ENCODE results near the gene PDE6A.

PDE6A gene

DNA sequence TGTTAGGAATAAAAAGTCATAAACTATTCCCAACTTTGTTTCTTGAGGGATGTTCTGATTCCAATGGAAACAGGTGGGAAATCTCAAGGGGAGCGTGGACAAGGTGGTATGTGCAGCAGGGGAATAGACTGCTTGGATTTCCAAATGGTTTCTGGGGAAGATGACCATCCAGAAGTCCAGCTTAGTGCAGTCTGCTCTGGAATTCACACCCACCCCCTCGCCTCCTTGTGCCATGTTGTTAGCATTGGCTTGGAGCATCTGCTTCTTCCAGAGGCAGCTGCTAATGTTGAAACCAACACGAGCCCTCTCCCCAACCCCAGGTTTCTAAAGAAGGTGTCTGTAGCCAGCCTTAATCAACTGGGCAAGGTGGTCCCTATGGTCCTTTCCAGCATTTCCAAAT, 90.9 kb downstream of the PDE6A start:
- WGBS, 2 experiments, result 90 to 93% methylated on average over 3 of the region's 3 CpGs
- H3K27ac ChIP-seq (ENCODE audit: insufficient read depth, low read depth, low read length, poor library complexity, severe bottlenecking), result no peak overlapping the region
- H3K36me3 ChIP-seq (ENCODE audit: control insufficient read depth, insufficient read depth, low read length), result no peaks in the 10 kb centered on the region
- H3K4me3 ChIP-seq (ENCODE audit: insufficient read depth, low read depth, low read length), result no peak overlapping the region
- H3K4me1 ChIP-seq (ENCODE audit: control insufficient read depth, insufficient read depth, low read length), result no peaks in the 10 kb centered on the region
- no peaks in the 10 kb centered on the region for H3K27me3 ChIP-seq (ENCODE audit: control insufficient read depth, insufficient read depth, low read length, poor library complexity, severe bottlenecking)
- no peaks in the 10 kb centered on the region for H3K9me3 ChIP-seq (ENCODE audit: control insufficient read depth, low read length)

GRCh38 chr5:149853331-149853648, 91.3 kb downstream of the PDE6A start:
- no peak overlapping the region for H3K27ac ChIP-seq (ENCODE audit: insufficient read depth, low read depth, low read length, poor library complexity, severe bottlenecking)
- 75 to 82% methylated on average over 4 of the region's 4 CpGs for WGBS, 2 experiments
- no peaks in the 10 kb centered on the region for H3K4me1 ChIP-seq (ENCODE audit: control insufficient read depth, insufficient read depth, low read length)
- no peak overlapping the region for H3K4me3 ChIP-seq (ENCODE audit: insufficient read depth, low read depth, low read length)
- H3K27me3 ChIP-seq (ENCODE audit: control insufficient read depth, insufficient read depth, low read length, poor library complexity, severe bottlenecking), result no peaks in the 10 kb centered on the region
- no peaks in the 10 kb centered on the region for H3K9me3 ChIP-seq (ENCODE audit: control insufficient read depth, low read length)
- no peaks in the 10 kb centered on the region for H3K36me3 ChIP-seq (ENCODE audit: control insufficient read depth, insufficient read depth, low read length)

GRCh38 chr5:149852641-149853330, 91.8 kb downstream of the PDE6A start:
- no peaks in the 10 kb centered on the region for H3K9me3 ChIP-seq (ENCODE audit: control insufficient read depth, low read length)
- 50 to 52% methylated on average over 12 of the region's 12 CpGs for WGBS, 2 experiments
- no peak overlapping the region for H3K27ac ChIP-seq (ENCODE audit: insufficient read depth, low read depth, low read length, poor library complexity, severe bottlenecking)
- no peaks in the 10 kb centered on the region for H3K4me1 ChIP-seq (ENCODE audit: control insufficient read depth, insufficient read depth, low read length)
- H3K27me3 ChIP-seq (ENCODE audit: control insufficient read depth, insufficient read depth, low read length, poor library complexity, severe bottlenecking), result no peaks in the 10 kb centered on the region
- no peaks in the 10 kb centered on the region for H3K36me3 ChIP-seq (ENCODE audit: control insufficient read depth, insufficient read depth, low read length)
- no peak overlapping the region for H3K4me3 ChIP-seq (ENCODE audit: insufficient read depth, low read depth, low read length)

DNA sequence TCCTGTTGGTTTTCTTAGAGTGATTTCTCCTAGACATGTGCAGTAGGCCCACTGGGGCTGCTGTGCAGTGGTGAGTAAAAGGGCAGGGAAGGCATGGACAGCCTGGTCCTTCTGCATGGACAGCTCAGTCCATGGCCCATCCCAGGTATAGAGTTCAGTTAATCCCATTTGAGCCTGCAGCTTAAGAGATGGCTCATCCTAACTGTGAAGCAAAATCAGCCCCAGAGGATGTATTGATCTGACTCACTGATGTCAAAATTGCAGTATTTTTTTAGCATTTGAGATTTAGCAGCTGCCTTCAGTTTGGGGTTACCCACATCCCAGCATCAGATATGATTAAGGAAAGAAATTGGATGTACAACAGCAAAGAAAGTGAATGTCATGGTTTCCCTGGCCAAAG, 93.4 kb downstream of the PDE6A start:
- Histone ChIP-seq H3K4me3 (ENCODE audit: insufficient read depth, low read depth, low read length) (no peak overlapping the region), H3K4me1 (ENCODE audit: control insufficient read depth, insufficient read depth, low read length) (no peaks in the 10 kb centered on the region), H3K36me3 (ENCODE audit: control insufficient read depth, insufficient read depth, low read length) (no peaks in the 10 kb centered on the region), H3K9me3 (ENCODE audit: control insufficient read depth, low read length) (no peaks in the 10 kb centered on the region), H3K27ac (ENCODE audit: insufficient read depth, low read depth, low read length, poor library complexity, severe bottlenecking) (no peak overlapping the region), H3K27me3 (ENCODE audit: control insufficient read depth, insufficient read depth, low read length, poor library complexity, severe bottlenecking) (no peaks in the 10 kb centered on the region)

DNA sequence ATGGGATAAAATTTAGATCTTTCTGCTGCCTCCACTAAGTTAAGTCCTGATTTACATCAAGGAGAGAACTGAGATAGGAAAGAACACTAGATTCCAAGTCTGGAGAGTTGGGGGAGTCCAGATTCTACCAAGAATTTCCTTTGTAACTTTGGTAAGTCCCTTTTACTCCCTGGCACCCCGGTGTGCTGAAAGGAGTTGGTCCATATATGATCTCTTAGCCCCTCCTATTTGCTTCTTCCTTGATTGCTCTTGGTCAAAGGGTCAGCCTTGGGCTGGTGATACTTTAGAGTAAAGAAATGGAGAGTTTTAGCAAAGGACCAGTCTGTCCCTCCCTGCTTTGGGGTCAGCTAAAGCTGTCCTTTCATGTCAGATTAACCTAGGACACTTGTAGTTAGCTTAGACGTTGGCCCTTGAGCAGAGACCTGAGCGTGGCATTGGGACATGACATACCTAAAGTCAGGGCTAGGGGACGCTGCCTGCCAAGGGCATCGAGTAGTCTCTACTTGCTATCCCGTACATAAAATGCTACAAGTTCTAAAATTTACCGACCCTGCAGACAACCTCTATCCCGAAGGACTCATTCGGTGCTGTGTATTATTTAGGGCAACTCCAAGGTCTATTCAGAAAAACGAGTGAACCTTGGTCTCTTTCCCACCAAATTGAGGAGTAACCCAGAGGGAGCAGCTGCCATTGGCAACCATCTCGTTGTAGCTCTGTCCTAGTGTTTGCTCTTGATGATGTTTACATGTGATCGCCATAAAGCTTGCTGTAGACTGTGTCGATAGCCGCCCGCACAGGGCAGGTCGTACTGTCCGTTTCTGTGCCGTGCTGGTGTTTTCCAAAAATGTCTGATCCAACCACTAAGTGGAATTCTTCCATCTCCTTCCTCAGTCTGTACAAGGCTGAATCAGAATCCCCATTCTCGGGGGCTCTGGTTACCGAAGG, 94.4 kb downstream of the PDE6A start:
- H3K36me3 ChIP-seq (ENCODE audit: control insufficient read depth, insufficient read depth, low read length), result no peaks in the 10 kb centered on the region
- H3K4me1 ChIP-seq (ENCODE audit: control insufficient read depth, insufficient read depth, low read length), result no peaks in the 10 kb centered on the region
- no peak overlapping the region for H3K27ac ChIP-seq (ENCODE audit: insufficient read depth, low read depth, low read length, poor library complexity, severe bottlenecking)
- no peaks in the 10 kb centered on the region for H3K27me3 ChIP-seq (ENCODE audit: control insufficient read depth, insufficient read depth, low read length, poor library complexity, severe bottlenecking)
- H3K4me3 ChIP-seq (ENCODE audit: insufficient read depth, low read depth, low read length), result no peak overlapping the region
- no peaks in the 10 kb centered on the region for H3K9me3 ChIP-seq (ENCODE audit: control insufficient read depth, low read length)
- 93 to 96% methylated on average over 20 of the region's 20 CpGs for WGBS, 2 experiments

DNA sequence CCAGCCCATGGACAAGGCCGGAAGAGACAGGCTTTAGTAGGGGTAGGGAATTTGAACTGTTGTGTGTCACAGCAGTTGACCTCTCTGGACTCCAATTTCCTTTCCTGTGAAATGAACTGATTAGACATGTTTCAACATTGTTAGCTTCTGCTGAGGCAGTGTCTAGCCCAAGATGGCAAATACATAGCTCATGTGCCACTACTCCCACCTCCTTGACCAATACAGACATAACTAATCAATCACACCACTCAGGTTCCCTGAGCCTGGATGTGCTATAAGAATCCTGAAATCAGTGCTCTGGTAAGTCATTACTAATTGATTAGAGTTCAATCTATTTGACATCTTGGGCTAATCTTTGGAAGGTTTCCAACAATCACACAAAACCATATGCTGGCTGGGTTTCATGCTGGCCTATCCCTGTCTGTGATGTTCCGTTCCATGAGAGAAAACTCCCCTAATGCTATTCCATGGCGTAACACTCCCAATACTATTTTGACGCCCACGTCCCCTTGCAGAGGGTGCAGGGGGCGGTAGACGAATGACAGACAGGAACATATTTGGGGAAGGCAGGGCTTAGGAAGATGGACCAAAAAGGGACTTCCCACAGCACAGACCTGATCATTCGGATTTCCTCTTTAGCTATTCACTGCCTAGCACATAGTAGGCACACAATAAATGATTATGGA, 95.2 kb downstream of the PDE6A start:
- 94 to 96% methylated on average over 8 of the region's 8 CpGs for WGBS, 2 experiments
- H3K36me3 ChIP-seq (ENCODE audit: control insufficient read depth, insufficient read depth, low read length), result no peaks in the 10 kb centered on the region

DNA sequence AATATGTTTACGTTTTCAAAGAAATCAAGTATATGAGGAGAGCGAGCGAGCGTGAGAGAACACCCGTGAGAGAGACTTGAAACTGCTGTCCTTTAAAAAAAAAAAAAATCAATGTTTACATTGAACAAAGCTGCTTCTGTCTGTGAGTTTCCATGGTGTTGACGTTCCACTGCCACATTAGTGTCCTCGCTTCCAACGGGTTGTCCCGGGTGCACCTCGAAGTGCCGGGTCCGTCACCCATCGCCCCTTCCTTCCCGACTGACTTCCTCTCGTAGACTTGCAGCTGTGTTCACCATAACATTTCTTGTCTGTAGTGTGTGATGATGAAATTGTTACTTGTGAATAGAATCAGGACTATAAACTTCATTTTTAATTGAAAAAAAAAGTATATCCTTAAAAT, 97.0 kb downstream of the PDE6A start:
- H3K9me3 ChIP-seq (ENCODE audit: control insufficient read depth, low read length), result no peaks in the 10 kb centered on the region
- H3K4me1 ChIP-seq (ENCODE audit: control insufficient read depth, insufficient read depth, low read length), result no peaks in the 10 kb centered on the region
- no peaks in the 10 kb centered on the region for H3K36me3 ChIP-seq (ENCODE audit: control insufficient read depth, insufficient read depth, low read length)
- H3K27ac ChIP-seq (ENCODE audit: insufficient read depth, low read depth, low read length, poor library complexity, severe bottlenecking), result no peak overlapping the region
- WGBS, 2 experiments, result 94 to 98% methylated on average over 14 of the region's 15 CpGs
- no peaks in the 10 kb centered on the region for H3K27me3 ChIP-seq (ENCODE audit: control insufficient read depth, insufficient read depth, low read length, poor library complexity, severe bottlenecking)
- no peak overlapping the region for H3K4me3 ChIP-seq (ENCODE audit: insufficient read depth, low read depth, low read length)

More for the DNA sequence above, 95.2 kb downstream of the PDE6A start:
- no peaks in the 10 kb centered on the region for H3K4me1 ChIP-seq (ENCODE audit: control insufficient read depth, insufficient read depth, low read length)
- H3K27ac ChIP-seq (ENCODE audit: insufficient read depth, low read depth, low read length, poor library complexity, severe bottlenecking), result no peak overlapping the region
- no peaks in the 10 kb centered on the region for H3K27me3 ChIP-seq (ENCODE audit: control insufficient read depth, insufficient read depth, low read length, poor library complexity, severe bottlenecking)
- H3K9me3 ChIP-seq (ENCODE audit: control insufficient read depth, low read length), result no peaks in the 10 kb centered on the region
- no peak overlapping the region for H3K4me3 ChIP-seq (ENCODE audit: insufficient read depth, low read depth, low read length)

- WGBS, 2 experiments, result 93% methylated on average over 5 of the region's 5 CpGs
- Histone ChIP-seq H3K4me3 (ENCODE audit: insufficient read depth, low read depth, low read length) (no peak overlapping the region), H3K36me3 (ENCODE audit: control insufficient read depth, insufficient read depth, low read length) (no peaks in the 10 kb centered on the region)
Observed at GRCh38 chr5:149846021-149846420, 98.6 kb downstream of the PDE6A start.

DNA sequence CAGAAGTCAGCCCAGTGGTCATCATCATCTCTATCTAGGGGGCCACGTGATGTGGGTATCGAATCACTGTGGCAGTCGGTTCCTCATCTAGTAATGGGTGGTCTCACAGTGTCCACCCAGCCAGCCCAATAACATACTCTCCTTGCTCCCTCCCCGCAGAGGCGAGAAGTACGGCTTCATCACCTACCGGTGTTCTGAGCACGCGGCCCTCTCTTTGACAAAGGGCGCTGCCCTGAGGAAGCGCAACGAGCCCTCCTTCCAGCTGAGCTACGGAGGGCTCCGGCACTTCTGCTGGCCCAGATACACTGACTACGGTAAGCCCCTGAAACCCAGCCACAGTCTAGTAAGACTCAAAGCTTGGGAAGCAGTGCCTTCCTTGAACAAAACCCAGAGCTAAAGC, 99.0 kb downstream of the PDE6A start:
- H3K27me3 ChIP-seq (ENCODE audit: control insufficient read depth, insufficient read depth, low read length, poor library complexity, severe bottlenecking), result no peaks in the 10 kb centered on the region
- no peak overlapping the region for H3K27ac ChIP-seq (ENCODE audit: insufficient read depth, low read depth, low read length, poor library complexity, severe bottlenecking)
- peaks cover 2% of the 10 kb centered on the region for H3K4me1 ChIP-seq (ENCODE audit: control insufficient read depth, insufficient read depth, low read length)
- no peaks in the 10 kb centered on the region for H3K36me3 ChIP-seq (ENCODE audit: control insufficient read depth, insufficient read depth, low read length)
- H3K9me3 ChIP-seq (ENCODE audit: control insufficient read depth, low read length), result no peaks in the 10 kb centered on the region
- H3K4me3 ChIP-seq (ENCODE audit: insufficient read depth, low read depth, low read length), result no peak overlapping the region
- WGBS, 2 experiments, result 95 to 96% methylated on average over 15 of the region's 15 CpGs

More at GRCh38 chr5:149846021-149846420, 98.6 kb downstream of the PDE6A start:
- H3K4me1 ChIP-seq (ENCODE audit: control insufficient read depth, insufficient read depth, low read length), result no peaks in the 10 kb centered on the region
- no peaks in the 10 kb centered on the region for H3K27me3 ChIP-seq (ENCODE audit: control insufficient read depth, insufficient read depth, low read length, poor library complexity, severe bottlenecking)
- no peaks in the 10 kb centered on the region for H3K9me3 ChIP-seq (ENCODE audit: control insufficient read depth, low read length)
- H3K27ac ChIP-seq (ENCODE audit: insufficient read depth, low read depth, low read length, poor library complexity, severe bottlenecking), result no peak overlapping the region
